Superior temporal gyrus (tissue), 1 donor: ENCODE data around the gene MAP3K1.
A peak's percentile ranks its signal among the peaks of the same experiment; 100 is the strongest.

Experiments used
- DNase-seq: peaks from one replicate; pipeline ENCODE4 v3.0.0-alpha.2; 2016; ENCODE audit errors: extremely low spot score

Gene MAP3K1

DNA sequence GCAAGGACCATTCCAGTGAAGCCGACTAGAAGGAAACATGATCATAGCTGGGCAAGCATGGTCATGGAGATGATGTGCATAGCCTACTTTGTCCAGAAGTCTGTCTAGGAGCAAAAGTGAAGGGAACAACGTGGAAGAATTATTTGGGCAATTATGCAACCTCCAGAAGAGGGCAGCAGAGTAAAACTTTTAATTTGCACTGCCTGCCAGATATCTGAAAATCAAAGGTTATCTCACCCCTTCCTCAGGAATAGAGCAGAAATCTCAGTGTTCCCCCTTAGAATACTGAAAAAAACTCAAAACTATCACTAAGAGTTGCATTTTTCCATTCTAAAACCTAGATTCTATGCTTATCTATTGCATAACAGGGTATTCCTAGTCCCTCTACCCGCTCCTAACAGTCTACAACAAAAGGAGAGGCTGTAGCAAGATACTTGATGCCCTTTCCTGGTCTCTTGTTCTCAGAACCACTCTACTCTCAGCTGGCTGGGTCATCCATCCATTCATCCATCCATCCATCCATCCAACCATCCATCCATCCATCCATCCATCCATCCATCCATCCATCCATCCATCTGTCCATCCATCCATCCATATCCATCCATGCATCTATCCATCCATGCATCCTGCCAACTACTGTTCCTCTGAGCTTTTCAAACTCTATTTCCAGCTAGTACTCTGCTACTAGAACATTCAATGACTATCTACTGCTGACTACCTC lies 85.7 kb downstream of the MAP3K1 start:
- DNase-seq = peak; percentile 85

DNA sequence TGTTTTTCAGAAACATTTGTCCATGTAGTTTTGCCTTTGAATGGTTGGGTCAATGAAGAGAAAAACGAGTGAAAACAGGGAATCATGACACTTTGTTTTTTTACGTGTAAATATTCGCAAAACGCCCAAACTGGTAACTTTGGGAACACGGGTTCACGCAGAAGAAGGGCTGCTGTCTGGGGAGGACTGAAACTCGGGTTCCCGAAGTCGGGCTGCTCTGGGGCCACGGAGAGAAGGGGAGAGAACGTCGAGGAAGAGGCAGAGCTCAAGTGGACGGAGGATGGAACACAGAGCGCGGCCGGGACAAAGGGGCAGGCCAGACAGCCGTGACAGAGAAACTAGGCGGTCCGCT lies 93.6 kb downstream of the MAP3K1 start:
- peak; percentile 37 for DNase-seq

DNA sequence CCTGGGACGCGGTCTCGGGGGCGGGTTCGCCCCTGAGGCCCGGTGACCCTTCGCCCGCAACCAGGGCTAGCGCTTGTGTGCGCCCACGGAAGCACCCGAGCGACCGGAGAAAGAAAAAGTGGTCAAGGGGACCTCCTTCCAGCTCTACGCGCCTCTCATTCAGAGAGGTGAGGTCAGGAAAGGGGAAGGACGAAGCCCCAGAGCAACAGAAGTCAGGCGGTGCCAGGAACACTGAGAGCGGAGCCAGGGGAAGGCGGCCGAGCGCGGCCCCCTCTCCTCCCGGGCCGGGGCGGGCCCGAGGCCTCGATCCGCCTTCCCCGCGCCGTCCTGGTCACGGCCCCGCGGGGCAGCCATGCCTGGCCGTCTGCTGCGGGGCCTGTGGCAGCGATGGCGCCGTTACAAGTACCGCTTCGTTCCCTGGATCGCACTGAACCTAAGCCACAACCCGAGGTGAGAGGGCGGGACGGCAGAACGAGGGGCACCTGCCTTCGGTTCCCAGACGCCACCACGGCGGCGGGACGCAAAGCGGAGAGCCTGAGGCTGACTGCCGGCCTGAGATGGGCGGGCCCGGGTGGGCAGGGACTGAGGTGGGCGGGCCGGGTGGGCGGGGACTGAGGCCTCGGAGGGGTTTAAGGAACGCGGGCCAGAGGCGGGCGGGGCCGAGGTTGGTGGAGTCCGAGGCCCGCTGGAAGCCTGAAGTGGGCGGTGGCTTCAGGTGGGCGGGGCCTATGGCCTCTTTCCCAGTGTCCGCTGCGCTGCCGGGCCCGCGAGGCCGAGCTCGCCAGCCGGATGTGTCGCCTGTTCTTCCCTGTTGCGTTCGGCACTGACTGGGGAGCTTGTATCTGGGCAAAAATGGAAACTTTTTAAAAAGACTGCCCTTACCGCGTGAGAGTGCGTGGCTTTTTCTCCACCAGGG lies 94.2 kb downstream of the MAP3K1 start, which contains the start of gene SETD9:
TSS of gene SETD9 (plus strand) at position 303 of the 916 bp plus-strand sequence. CDS start at position 353, 50 bp downstream.
- DNase-seq = peak; percentile 97

GRCh38 chr5:56910210-56910965 lies 95.0 kb downstream of the MAP3K1 start:
- no peak for DNase-seq

GRCh38 chr5:56913766-56914165 lies 98.4 kb downstream of the MAP3K1 start:
- no peak for DNase-seq

GRCh38 chr5:56914678-56915077 lies 99.3 kb downstream of the MAP3K1 start:
- DNase-seq = no peak

DNA sequence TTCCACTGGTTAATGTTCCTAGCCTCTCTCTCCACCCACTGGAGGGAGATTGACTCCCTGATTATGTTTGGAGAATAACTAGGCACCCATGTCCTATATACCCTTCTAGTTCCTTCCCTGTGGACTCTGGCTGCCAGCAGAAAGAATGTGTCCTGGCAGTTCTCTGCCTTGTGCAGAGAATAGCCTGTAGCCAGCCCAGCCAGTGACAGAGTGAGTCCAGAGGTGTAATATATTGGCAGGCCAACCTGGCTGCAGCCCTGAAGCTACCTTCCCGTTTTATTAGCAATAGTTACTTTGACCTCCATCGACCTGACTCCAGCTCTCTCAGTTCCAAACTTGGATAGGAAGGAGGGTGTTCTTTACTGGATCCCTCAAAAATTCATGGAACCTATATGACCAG lies 102.2 kb downstream of the MAP3K1 start:
- no peak for DNase-seq

DNA sequence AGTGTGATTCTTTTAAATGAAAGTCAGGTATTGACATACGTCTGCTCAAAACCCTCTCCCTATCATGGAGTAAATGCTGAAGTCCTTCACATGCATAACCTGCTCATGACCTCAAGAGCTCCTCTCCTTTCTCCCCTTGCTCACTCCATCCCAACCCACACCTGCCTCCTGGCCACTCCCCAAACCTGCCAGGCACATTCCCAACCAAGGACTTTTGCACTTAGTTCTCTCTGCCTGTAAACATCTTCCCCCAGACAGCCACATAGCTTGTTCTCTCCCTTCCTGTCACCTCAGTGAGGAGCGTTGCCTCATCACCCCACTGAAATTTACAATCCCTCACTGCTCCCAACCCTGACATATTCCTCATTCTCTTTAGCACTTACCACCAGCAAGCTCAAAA lies 102.7 kb downstream of the MAP3K1 start:
- no peak for DNase-seq

DNA sequence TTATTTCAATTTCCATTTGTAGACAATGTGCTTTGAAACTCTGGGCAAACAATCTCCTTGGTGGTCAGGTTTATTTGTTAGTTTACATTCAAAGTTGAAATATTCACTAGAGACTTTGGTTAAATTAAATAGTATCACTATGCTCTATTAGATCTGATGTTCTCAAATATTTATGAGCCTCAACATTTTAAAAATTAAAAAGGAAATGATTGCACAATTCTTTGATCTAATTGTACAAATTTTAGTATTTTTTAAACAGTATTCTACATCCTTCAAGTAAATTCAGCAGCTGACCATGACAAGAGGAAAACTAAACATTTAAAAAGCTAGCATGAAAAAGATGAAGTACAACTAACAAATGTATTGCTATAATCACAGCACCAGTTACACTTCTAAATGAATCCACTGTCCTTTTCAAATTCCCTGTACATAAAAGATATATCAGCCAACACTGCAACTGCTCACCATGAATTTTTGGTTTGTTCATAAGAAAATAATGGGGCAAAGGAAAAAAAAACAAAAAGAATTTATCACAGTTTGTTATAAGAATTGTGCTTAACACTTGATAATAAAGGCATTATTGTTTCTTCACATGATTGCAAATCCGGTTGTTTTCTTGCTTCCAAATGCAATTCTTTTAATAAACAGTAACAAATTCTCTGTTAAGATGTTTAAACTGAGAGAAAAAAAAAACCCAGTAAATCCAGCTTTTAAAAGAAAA lies 104.8 kb downstream of the MAP3K1 start:
- DNase-seq = no peak

- no peak for DNase-seq
Measured at GRCh38 chr5:56922922-56923321, 107.6 kb downstream of the MAP3K1 start.

GRCh38 chr5:56934325-56934724 lies 119.0 kb downstream of the MAP3K1 start:
- DNase-seq = no peak

- DNase-seq = no peak
Measured at GRCh38 chr5:56938858-56939257, 123.5 kb downstream of the MAP3K1 start.

DNA sequence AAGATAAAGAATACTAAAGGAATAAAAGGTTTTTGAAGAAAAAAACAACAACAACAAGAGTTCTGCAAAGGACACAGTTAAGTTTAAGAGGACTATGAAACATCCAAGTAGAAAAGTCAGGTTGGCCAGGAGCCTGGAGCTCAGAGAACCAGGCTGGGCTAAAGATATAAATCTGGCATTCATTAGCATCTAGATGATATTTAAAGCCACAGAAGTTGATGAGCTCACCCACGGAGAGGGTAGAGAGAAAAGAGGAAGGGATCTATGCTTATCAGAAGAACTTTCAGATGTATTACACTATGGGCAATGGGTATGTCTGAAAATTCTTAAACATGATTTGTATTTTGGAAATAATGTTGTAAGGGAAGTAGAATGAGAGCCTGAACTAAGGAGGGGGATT lies 126.6 kb downstream of the MAP3K1 start:
- no peak for DNase-seq
